NB4 (cell line): ENCODE results near the gene MIOX.
"Not testable (repeated sequence)": the region's sequence is repeated elsewhere in the genome, so short reads cannot be mapped to it uniquely, and the experiment has no call there.

ENCODE experiments used
- DNase-seq: peaks from one replicate; pipeline ENCODE4 v3.0.0; 2010; ENCODE audit warnings: low read depth
- H3K4me3 ChIP-seq: one replicate; pipeline ENCODE4 v1.5.1; 2011; ENCODE audit warnings: mild to moderate bottlenecking, low read depth, low read length, moderate library complexity
- CTCF ChIP-seq: IDR thresholded peaks from one replicate; pipeline ENCODE4 v1.5.1; 2012; ENCODE audit warnings: low read depth, low read length
- MAX ChIP-seq: IDR thresholded peaks from 2 replicates; pipeline ENCODE4 v1.6.1; 2011; ENCODE audit warnings: low read depth, low read length
- MYC ChIP-seq: IDR thresholded peaks from 2 replicates; pipeline ENCODE4 v1.6.1; 2011; ENCODE audit warnings: low read depth, low read length
- POLR2A ChIP-seq: IDR thresholded peaks from 2 replicates; pipeline ENCODE4 v1.6.1; 2011; ENCODE audit warnings: mild to moderate bottlenecking; ENCODE audit not compliant: insufficient read length; ENCODE audit errors: extremely low read depth

MIOX gene

GRCh38 chr22:50519151-50519550, 32.5 kb downstream of the MIOX start:
- H3K4me3 ChIP-seq = no peak overlapping the region
- DNase-seq = no peak
- TF ChIP-seq MAX (no peak), CTCF (no peak), MYC (no peak), POLR2A (no peak)

DNA sequence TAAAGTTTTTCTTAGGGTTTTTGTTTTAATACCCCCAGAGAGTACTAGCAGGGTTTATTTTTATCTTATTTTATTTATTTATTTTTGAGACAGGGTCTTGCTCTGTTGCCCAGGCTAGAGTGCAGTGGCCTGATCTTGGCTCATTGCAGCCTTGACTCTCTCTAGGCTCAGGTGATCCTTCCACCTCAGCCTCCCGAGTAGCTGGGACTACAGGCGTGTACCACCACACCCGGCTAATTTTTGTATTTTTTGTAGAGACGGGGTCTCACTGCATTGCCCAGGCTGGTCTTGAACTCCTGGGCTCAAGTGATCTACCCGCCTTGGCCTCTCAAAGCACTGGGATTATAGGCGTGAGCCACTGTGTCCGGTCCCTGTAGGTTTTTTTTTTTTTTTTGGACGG, 33.5 kb downstream of the MIOX start:
- H3K4me3 ChIP-seq, DNase-seq: not testable (repeated sequence)

DNA sequence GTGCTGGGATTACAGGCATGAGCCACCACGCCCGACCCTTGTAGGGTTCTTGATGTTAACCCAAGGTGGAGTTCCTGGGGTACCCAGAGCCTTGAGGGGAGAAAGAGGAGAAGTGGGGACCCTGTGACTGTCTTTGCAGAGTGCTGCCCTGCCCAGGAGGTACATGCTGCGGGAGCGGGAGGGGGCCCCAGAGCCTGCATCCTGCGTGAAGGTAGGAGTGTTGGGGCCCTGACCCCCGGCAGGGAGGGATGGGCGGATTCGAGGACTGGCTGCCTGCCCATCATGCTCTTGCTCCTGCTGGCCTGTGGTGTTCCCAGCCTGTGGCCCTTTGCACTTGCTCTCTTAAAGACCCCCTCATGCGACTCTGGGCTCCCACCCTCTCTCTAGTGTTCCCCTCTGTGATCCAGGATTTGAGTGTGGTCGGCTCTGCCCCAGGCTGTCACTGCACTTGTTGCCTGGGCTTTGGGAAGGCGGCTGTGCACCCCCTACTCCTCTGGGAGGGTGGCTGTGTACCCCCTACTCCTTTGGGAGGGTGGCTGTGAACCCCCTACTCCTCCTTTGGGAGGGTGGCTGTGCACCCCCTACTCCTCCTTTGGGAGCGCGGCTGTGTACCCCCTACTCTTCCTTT, 34.3 kb downstream of the MIOX start:
- no peak for TF ChIP-seq MYC
- H3K4me3 ChIP-seq = no peak overlapping the region
- DNase-seq = no peak

GRCh38 chr22:50521710-50522109, 35.1 kb downstream of the MIOX start:
- H3K4me3 ChIP-seq = no peak overlapping the region
- DNase-seq = no peak
- TF ChIP-seq POLR2A (no peak), CTCF (no peak)

- TF ChIP-seq MAX (no peak), CTCF (no peak), MYC (no peak), POLR2A (no peak)
- DNase-seq = no peak
- H3K4me3 ChIP-seq = no peak overlapping the region
Measured at GRCh38 chr22:50522208-50522805, 35.6 kb downstream of the MIOX start.

DNA sequence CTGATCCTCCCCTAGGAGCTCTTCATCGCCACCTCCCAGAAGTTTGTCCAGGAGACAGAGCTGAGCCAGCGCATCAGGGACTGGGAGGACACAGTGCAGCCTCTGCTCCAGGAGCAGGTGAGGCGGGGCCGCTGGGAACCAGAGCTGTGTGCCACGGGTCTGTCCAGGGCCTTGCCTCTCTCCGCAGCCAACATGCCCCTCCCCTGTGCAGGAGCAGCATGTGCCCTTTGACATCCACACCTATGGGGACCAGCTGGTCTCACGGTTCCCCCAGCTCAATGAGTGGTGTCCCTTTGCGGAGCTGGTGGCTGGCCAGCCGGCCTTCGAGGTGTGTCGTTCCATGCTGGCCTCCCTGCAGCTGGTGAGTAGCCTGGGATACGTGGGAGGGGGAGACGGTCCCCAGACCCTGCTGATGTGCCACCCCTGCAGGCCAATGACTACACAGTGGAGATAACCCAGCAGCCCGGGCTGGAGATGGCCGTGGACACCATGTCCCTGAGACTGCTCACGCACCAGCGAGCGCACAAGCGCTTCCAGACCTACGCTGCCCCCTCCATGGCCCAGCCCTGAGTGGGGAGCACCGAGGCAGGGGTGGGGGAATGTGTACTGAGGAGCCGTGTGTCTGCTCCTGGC, 36.3 kb downstream of the MIOX start:
- TF ChIP-seq POLR2A (no peak), MAX (no peak), CTCF (no peak), MYC (no peak)
- no peak for DNase-seq
- no peak overlapping the region for H3K4me3 ChIP-seq

DNA sequence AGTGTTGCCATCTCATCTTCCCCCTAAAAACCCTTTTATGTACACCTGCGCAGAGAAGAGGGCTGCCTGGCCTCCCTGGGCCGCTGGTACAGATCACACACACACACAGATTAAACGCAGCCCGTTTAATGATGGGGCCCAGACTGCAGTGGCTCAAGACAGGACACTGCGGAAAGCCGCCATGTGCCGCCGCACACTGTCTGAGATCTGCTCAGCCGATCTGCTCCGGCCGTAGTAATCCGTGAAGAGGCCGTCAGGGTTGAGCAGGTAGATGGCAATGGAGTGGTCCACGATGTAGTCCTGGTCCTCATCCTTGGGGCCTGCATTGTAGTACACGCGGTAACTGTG, 36.8 kb downstream of the MIOX start:
- no peak for DNase-seq
- TF ChIP-seq MAX = no peak
- no peak for TF ChIP-seq MYC
- no peak for TF ChIP-seq POLR2A
- TF ChIP-seq CTCF = no peak

More for the DNA sequence above, 36.8 kb downstream of the MIOX start:
- H3K4me3 ChIP-seq = no peak overlapping the region
